ENCODE results near the gene CBFA2T3. TPM values are rescaled to one million over a fixed set of nuclear protein-coding genes. Genes with fewer than 3 reads are reported as not detected.

CBFA2T3 gene
- total RNA-seq, 1 donor from 2014 or later = 11.0 TPM

- DNase-seq (ENCODE audit: low spot score) (no peak), ATAC-seq (no peak)
Measured at GRCh38 chr16:89000207-89000959, 23.4 kb upstream of the CBFA2T3 start.

GRCh38 chr16:88999457-89000206 is 22.6 kb upstream of the CBFA2T3 start:
- ATAC-seq = no peak
- no peak for DNase-seq (ENCODE audit: low spot score)

GRCh38 chr16:88995746-88996535 is 18.9 kb upstream of the CBFA2T3 start:
- DNase-seq (ENCODE audit: low spot score) = no peak

GRCh38 chr16:88995194-88995593 is 18.2 kb upstream of the CBFA2T3 start:
- ATAC-seq = peak; percentile 28

More at GRCh38 chr16:88995746-88996535, 18.9 kb upstream of the CBFA2T3 start:
- no peak for ATAC-seq

GRCh38 chr16:88994695-88995094 is 17.7 kb upstream of the CBFA2T3 start:
- ATAC-seq = no peak
- no peak for DNase-seq (ENCODE audit: low spot score)

More at GRCh38 chr16:88995194-88995593, 18.2 kb upstream of the CBFA2T3 start:
- no peak for DNase-seq (ENCODE audit: low spot score)

GRCh38 chr16:88993946-88994600 is 17.1 kb upstream of the CBFA2T3 start:
- no peak for DNase-seq (ENCODE audit: low spot score)
- no peak for ATAC-seq

- DNase-seq (ENCODE audit: low spot score) = no peak
- ATAC-seq = no peak
Measured at GRCh38 chr16:88993166-88993761, 16.3 kb upstream of the CBFA2T3 start.

- no peak for DNase-seq (ENCODE audit: low spot score)
- ATAC-seq = no peak
Measured at GRCh38 chr16:88992351-88993165, 15.6 kb upstream of the CBFA2T3 start.

GRCh38 chr16:88991813-88992350 is 14.9 kb upstream of the CBFA2T3 start:
- DNase-seq (ENCODE audit: low spot score) (no peak), ATAC-seq (no peak)

GRCh38 chr16:88989852-88990547 is 13.0 kb upstream of the CBFA2T3 start:
- DNase-seq (ENCODE audit: low spot score) (no peak), ATAC-seq (no peak)

GRCh38 chr16:88988980-88989811 is 12.2 kb upstream of the CBFA2T3 start:
- ATAC-seq = no peak

GRCh38 chr16:88985521-88985920 is 8.5 kb upstream of the CBFA2T3 start:
- DNase-seq (ENCODE audit: low spot score) = no peak
- ATAC-seq = no peak

More at GRCh38 chr16:88988980-88989811, 12.2 kb upstream of the CBFA2T3 start:
- DNase-seq (ENCODE audit: low spot score) = no peak

- DNase-seq (ENCODE audit: low spot score) (no peak), ATAC-seq (no peak)
Measured at GRCh38 chr16:88983771-88984687, 7.0 kb upstream of the CBFA2T3 start.

GRCh38 chr16:88983165-88983564 is 6.2 kb upstream of the CBFA2T3 start:
- DNase-seq (ENCODE audit: low spot score) (no peak), ATAC-seq (no peak)

- DNase-seq (ENCODE audit: low spot score) (no peak), ATAC-seq (no peak)
Measured at GRCh38 chr16:88982286-88983084, 5.5 kb upstream of the CBFA2T3 start.
